B cell (primary cell): ENCODE results near the gene PDE10A. TPM values are rescaled to one million over a fixed set of nuclear protein-coding genes. Genes with fewer than 3 reads are reported as not detected.

ENCODE experiments used
- ATAC-seq: fragments of 200-7000 bp; cut with Tn5 transposase; one replicate; pipeline ENCODE4 v1.10.0; 2021; ENCODE audit warnings: low read depth, mild to moderate bottlenecking, moderate number of reproducible peaks, moderate library complexity
- CTCF ChIA-PET: fragments of 350-600 bp; sonication (Branson Sonifier 250); formaldehyde crosslinking; loops from one replicate; lab custom pipeline; 2021; ENCODE audit warnings: antibody characterized with exemption, inconsistent platforms; lab: Charles Lee
- POLR2A ChIA-PET: fragments of 350-600 bp; sonication (Branson Sonifier 250); formaldehyde crosslinking; loops from one replicate; lab custom pipeline; 2021; ENCODE audit warnings: antibody characterized with exemption; lab: Charles Lee
- DNase-seq: peaks from one replicate; pipeline ENCODE4 v3.0.0; 2013
- H2AFZ ChIP-seq: 2 replicates; pipeline ENCODE4 v1.6.1; 2012; ENCODE audit warnings: mild to moderate bottlenecking, low read depth, low read length; ENCODE audit not compliant: insufficient read depth, poor library complexity, severe bottlenecking
- H3K27ac ChIP-seq, 2 donors: 1 replicate in 1 of 2; 2 replicates in 1 of 2; pipeline ENCODE4 v1.5.1; 2012 to 2013; ENCODE audit warnings: low read length in 2 of 2, mild to moderate bottlenecking in 2 of 2, moderate library complexity in 1 of 2
- H3K27me3 ChIP-seq, 4 experiments: fragments of 200-600 bp in 1 of 4; sonication (generic) in 1 of 4; replicated peaks in 1 of 4; 1 replicate in 2 of 4; 2 replicates in 2 of 4; pipeline versions ENCODE4 v1.6.1 to v1.7.0; 2013 to 2016; ENCODE audit warnings: low read length in 3 of 4, mild to moderate bottlenecking in 2 of 4, mixed read lengths in 1 of 4, moderate library complexity in 1 of 4; ENCODE audit not compliant: insufficient read depth in 4 of 4, control insufficient read depth in 3 of 4; ENCODE audit errors: control extremely low read depth in 1 of 4
- H3K36me3 ChIP-seq, 2 experiments: replicated peaks in 1 of 2; 1 replicate in 1 of 2; 2 replicates in 1 of 2; pipeline versions ENCODE4 v1.6.1 to v1.7.1; 2013; ENCODE audit warnings: low read length in 1 of 2; ENCODE audit not compliant: insufficient read depth in 2 of 2, control insufficient read depth in 1 of 2; ENCODE audit errors: control extremely low read depth in 1 of 2, extremely low read depth in 1 of 2
- H3K4me1 ChIP-seq, 2 donors: fragments of 200-600 bp in 1 of 2; sonication (generic) in 1 of 2; 1 replicate in 1 of 2; 2 replicates in 1 of 2; pipeline versions ENCODE4 v1.5.1 to v1.6.1; 2013 to 2017; ENCODE audit warnings: low read length in 2 of 2; ENCODE audit not compliant: control insufficient read depth in 2 of 2, insufficient read depth in 2 of 2
- H3K4me2 ChIP-seq: replicated peaks from 2 replicates; pipeline ENCODE3; 2012; ENCODE audit warnings: mild to moderate bottlenecking, low read depth, low read length; ENCODE audit not compliant: poor library complexity, severe bottlenecking
- H3K4me3 ChIP-seq, 5 experiments: fragments of 200-600 bp in 1 of 5; sonication (generic) in 1 of 5; 1 replicate in 3 of 5; 2 replicates in 2 of 5; pipeline versions ENCODE4 v1.5.1 to v1.7.0; 2011 to 2016; ENCODE audit warnings: low read length in 4 of 5, mild to moderate bottlenecking in 4 of 5, low read depth in 2 of 5, control low read depth in 1 of 5, moderate library complexity in 1 of 5; ENCODE audit not compliant: insufficient read depth in 1 of 5; ENCODE audit errors: control extremely low read depth in 1 of 5, extremely low read depth in 1 of 5
- H3K79me2 ChIP-seq: fragments of 200-600 bp; sonication (generic); one replicate; pipeline ENCODE4 v1.6.0; 2016; ENCODE audit warnings: low read length; ENCODE audit not compliant: control insufficient read depth, insufficient read depth
- H3K9ac ChIP-seq: fragments of 200-600 bp; sonication (generic); 2 replicates; pipeline ENCODE4 v1.6.1; 2017; ENCODE audit warnings: mild to moderate bottlenecking, low read length, moderate library complexity
- H3K9me3 ChIP-seq, 3 donors: one replicate each; pipeline versions ENCODE4 v1.6.1 to v1.7.1; 2013; ENCODE audit warnings: low read length in 2 of 3; ENCODE audit not compliant: control insufficient read depth in 2 of 3, insufficient read depth in 1 of 3; ENCODE audit errors: control extremely low read depth in 1 of 3
- H4K20me1 ChIP-seq: 2 replicates; pipeline ENCODE4 v1.6.0; 2012; ENCODE audit warnings: mild to moderate bottlenecking, low read length; ENCODE audit not compliant: insufficient read depth, control insufficient read depth, poor library complexity, severe bottlenecking
- H3K27ac Mint-ChIP-seq: one replicate; pipeline ENCODE4 v1.8.0; 2021; ENCODE audit warnings: mixed read lengths
- H3K27me3 Mint-ChIP-seq: one replicate; pipeline ENCODE4 v1.8.0; 2021; ENCODE audit warnings: mixed read lengths
- H3K4me1 Mint-ChIP-seq: one replicate; pipeline ENCODE4 v1.8.0; 2021; ENCODE audit warnings: mixed read lengths
- H3K4me3 Mint-ChIP-seq: one replicate; pipeline ENCODE4 v1.8.0; 2021; ENCODE audit warnings: mixed read lengths
- H3K9me3 Mint-ChIP-seq: one replicate; pipeline ENCODE4 v1.8.0; 2022; ENCODE audit warnings: mixed read lengths; ENCODE audit not compliant: insufficient read depth
- CTCF ChIP-seq: fragments of 200-600 bp; IDR thresholded peaks from one replicate; pipeline ENCODE4 v1.8.0; 2022; ENCODE audit warnings: antibody characterized with exemption, mild to moderate bottlenecking
- EZH2 ChIP-seq: IDR thresholded peaks from 2 replicates; pipeline ENCODE4 v1.6.1; 2012; ENCODE audit warnings: borderline replicate concordance, low read depth, mild to moderate bottlenecking, moderate library complexity, low read length; ENCODE audit not compliant: insufficient read depth, poor library complexity, severe bottlenecking
- WGBS: methylation state at CpG from one replicate; pipeline ENCODE4 v1.1.5; 2013; ENCODE audit warnings: missing lambda C conversion rate; ENCODE audit not compliant: insufficient coverage; 5-methylcytosine and 5-hydroxymethylcytosine counted together
- intact Hi-C: fragments of 100-400 bp; cut with micrococcal nuclease; formaldehyde crosslinking; loops from one replicate; pipeline ENCODE4 v1.10.0; 2022
- polyA plus RNA-seq: library from polyadenylated mRNA; depleted of rRNA; stranded (reverse); fragments of >200 nt; gene quantifications from 2 replicates; pipeline ENCODE4 v1.2.3, GENCODE V29; 2012
- total RNA-seq, 2 donors: library from RNA; stranded (reverse); fragments of 120-200 nt in 1 of 2; gene quantifications; 1 replicate in 1 of 2; 2 replicates in 1 of 2; pipeline versions ENCODE4 v1.2.3 to v1.2.4, GENCODE V29; 2013 to 2022

The PDE10A gene
- total and polyA plus RNA-seq, 2 donors (not counting 1 experiment from before 2014, with no cell fraction given): not detected

GRCh38 chr6:165636402-165637048 is 26.5 kb downstream of the PDE10A start:
- Histone ChIP-seq H3K36me3 (no peaks in the 10 kb centered on the region), H3K9ac (no peak overlapping the region), H4K20me1 (no peaks in the 10 kb centered on the region), H3K4me3 (no peak overlapping the region), H3K27ac (no peak overlapping the region), H3K4me2 (no peak overlapping the region), H3K27me3 (peaks cover 0 to 8% (median 0%) of the 10 kb centered on the region in 4 experiments), H3K9me3 (peaks cover 0 to 4% (median 0%) of the 10 kb centered on the region in 3 donors), H3K4me1 (no peaks in the 10 kb centered on the region), H2AFZ (no peak overlapping the region), H3K79me2 (no peaks in the 10 kb centered on the region)
- Mint-ChIP-seq H3K27ac (no peak overlapping the region), H3K4me3 (no peak overlapping the region), H3K27me3 (peaks cover 7% of the 10 kb centered on the region), H3K4me1 (no peaks in the 10 kb centered on the region), H3K9me3 (no peaks in the 10 kb centered on the region)
- 89% methylated on average over 2 of the region's 6 CpGs for WGBS
- no peak for TF ChIP-seq EZH2
- no peak for TF ChIP-seq CTCF
- CTCF ChIA-PET: no interaction called here
- POLR2A ChIA-PET: no interaction called here
- intact Hi-C loops: no loop called here
- DNase-seq (no peak), ATAC-seq (no peak)

- H3K4me3 ChIP-seq: no peak overlapping the region
- intact Hi-C loops: no loop called here
- CTCF ChIA-PET: no interaction called here
Measured at GRCh38 chr6:165635965-165636364, 27.1 kb downstream of the PDE10A start.

More at GRCh38 chr6:165635965-165636364, 27.1 kb downstream of the PDE10A start:
- POLR2A ChIA-PET: no interaction called here
- H3K27ac Mint-ChIP-seq: no peak overlapping the region
- DNase-seq: no peak
- H3K27me3 ChIP-seq: peaks cover 0 to 8% (median 0%) of the 10 kb centered on the region in 4 experiments
- H3K4me3 Mint-ChIP-seq: no peak overlapping the region
- H3K27me3 Mint-ChIP-seq: peaks cover 7% of the 10 kb centered on the region
- no peaks in the 10 kb centered on the region for H3K36me3 ChIP-seq
- no peak overlapping the region for H3K9ac ChIP-seq
- no peak overlapping the region for H2AFZ ChIP-seq
- H3K4me1 Mint-ChIP-seq: no peaks in the 10 kb centered on the region
- no peak for TF ChIP-seq EZH2
- TF ChIP-seq CTCF: no peak
- H3K4me1 ChIP-seq: no peaks in the 10 kb centered on the region
- H3K9me3 ChIP-seq: peaks cover 0 to 4% (median 0%) of the 10 kb centered on the region in 3 donors
- H3K9me3 Mint-ChIP-seq: no peaks in the 10 kb centered on the region
- H3K27ac ChIP-seq: no peak overlapping the region
- no peaks in the 10 kb centered on the region for H3K79me2 ChIP-seq
- H4K20me1 ChIP-seq: no peaks in the 10 kb centered on the region
- ATAC-seq: no peak
- H3K4me2 ChIP-seq: no peak overlapping the region
